SK-MEL-5 (cell line): ENCODE results near the gene MAGEA2. TPM values are rescaled to one million over a fixed set of nuclear protein-coding genes. Genes with fewer than 3 reads are reported as not detected.
"Not testable (repeated sequence)": the region's sequence is repeated elsewhere in the genome, so short reads cannot be mapped to it uniquely, and the experiment has no call there.

ENCODE experiments used
- DNase-seq: peaks from one replicate; pipeline ENCODE4 v3.0.0-alpha.2; 2016; ENCODE audit warnings: low read depth, low spot score
- in situ Hi-C: cut with HindIII; loops from 2 replicates; pipeline ENCODE4 v1.10.0; 2016; ENCODE audit warnings: low sequenced_read_pairs, high pct_unique_total_duplicates, low pct_unique_long_range_greater_than_20kb
- total RNA-seq: library from RNA; depleted of rRNA; stranded (reverse); fragments of >200 nt; shearing (Covaris generic); gene quantifications from 2 replicates; pipeline ENCODE4 v1.2.3, GENCODE V29; 2014; rRNA removed

MAGEA2 gene
- total RNA-seq, 1 experiment from 2014 or later, result 73.1 TPM

DNA sequence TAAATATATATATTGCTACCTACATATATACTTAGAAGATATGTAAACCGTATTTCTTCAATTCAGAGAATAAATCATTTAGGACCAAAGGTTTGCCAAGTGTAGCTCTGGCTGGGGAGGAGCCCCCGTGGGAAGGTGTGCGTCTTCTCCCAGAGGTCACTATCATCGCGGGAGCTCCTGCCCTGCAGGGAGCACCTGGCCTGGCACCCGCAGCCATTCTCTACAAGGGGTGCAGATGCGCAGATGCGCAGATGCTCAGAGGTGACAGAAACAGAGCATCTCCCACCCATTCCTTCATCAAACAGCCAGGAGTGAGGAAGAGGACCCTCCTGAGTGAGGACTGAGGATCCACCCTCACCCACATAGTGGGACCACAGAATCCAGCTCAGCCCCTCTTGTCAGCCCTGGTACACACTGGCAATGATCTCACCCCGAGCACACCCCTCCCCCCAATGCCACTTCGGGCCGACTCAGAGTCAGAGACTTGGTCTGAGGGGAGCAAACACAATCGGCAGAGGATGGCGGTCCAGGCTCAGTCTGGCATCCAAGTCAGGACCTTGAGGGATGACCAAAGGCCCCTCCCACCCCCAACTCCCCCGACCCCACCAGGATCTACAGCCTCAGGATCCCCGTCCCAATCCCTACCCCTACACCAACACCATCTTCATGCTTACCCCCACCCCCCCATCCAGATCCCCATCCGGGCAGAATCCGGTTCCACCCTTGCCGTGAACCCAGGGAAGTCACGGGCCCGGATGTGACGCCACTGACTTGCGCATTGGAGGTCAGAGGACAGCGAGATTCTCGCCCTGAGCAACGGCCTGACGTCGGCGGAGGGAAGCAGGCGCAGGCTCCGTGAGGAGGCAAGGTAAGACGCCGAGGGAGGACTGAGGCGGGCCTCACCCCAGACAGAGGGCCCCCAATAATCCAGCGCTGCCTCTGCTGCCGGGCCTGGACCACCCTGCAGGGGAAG lies 39.5 kb downstream of the MAGEA2 start, which contains the start of gene MAGEA2B:
Gene MAGEA2B, plus strand, starts transcription at position 814 of the 973 bp plus-strand sequence. CDS start 2,479 bp downstream, outside the sequence.
- in situ Hi-C loops, DNase-seq: not testable (repeated sequence)

DNA sequence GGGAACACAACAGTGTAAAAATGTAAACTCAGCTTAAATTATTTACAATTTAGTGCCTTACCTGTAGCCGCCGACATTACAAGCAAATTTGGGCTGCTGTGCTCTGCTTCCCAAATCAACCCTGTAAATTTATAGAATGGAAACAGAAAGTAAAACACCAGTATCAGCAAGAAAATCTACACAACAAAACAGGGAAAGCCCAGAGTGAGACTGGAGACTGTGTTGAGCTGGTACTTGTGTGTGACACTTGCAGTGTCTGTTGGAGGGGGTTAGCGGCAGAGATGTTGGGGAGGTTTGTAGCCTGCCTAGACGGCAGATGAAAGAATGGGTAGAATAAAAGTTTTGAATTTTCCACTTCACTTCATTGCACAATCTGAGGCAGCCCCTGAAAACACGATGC lies 40.4 kb downstream of the MAGEA2 start:
- DNase-seq, in situ Hi-C loops: not testable (repeated sequence)

DNA sequence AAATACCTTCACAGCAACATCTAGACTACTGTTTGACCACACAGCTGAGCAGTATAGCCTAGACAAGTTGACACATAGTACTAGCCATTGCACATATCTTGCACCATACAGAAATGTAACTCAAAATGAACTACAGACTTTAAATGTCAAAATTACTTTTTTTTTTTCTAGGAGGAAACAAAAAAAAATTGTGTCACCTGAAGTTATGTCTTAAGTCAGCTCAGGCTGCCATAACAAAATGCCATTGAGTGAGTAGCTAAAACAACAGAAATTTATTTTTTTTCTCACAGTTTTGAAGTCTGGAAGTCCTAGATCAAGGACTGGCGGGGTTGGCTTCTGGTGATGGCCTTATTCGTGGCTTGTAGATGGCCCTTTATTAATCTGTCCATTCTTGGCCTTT lies 44.5 kb downstream of the MAGEA2 start, which contains the start of gene CSAG2:
Gene CSAG2, minus strand, starts transcription at position 101 of the 400 bp plus-strand sequence. CDS start 161 bp downstream, outside the sequence.
- DNase-seq, in situ Hi-C loops: not testable (repeated sequence)

DNA sequence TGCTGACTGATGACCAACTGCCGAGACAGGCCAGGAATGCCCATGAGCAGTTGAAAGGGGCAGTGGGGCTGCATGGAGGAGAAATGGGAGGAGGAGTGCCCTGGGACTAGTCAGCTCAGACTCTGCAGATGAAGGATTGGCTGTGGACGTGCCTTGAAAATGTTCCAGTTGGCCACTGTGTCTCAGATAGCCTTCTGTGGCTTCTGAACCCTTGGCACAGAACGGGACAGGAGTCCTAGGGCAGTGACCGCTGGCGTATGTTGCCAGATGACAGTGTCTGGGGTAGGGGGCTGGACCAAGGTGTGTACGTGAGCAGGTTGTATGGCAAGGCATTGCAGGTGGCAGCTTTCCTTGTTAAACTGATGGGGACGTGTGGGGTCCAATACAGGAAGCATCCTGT lies 47.1 kb downstream of the MAGEA2 start:
- in situ Hi-C loops, DNase-seq: not testable (repeated sequence)

DNA sequence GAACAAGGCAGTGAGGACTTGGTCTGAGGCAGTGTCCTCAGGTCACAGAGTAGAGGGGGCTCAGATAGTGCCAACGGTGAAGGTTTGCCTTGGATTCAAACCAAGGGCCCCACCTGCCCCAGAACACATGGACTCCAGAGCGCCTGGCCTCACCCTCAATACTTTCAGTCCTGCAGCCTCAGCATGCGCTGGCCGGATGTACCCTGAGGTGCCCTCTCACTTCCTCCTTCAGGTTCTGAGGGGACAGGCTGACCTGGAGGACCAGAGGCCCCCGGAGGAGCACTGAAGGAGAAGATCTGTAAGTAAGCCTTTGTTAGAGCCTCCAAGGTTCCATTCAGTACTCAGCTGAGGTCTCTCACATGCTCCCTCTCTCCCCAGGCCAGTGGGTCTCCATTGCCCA lies 53.3 kb downstream of the MAGEA2 start:
- DNase-seq, in situ Hi-C loops: not testable (repeated sequence)

Other genes with a start within 250 kb of the MAGEA2 start
- gene GABRQ, start 115.9 kb downstream of the MAGEA2 start, total RNA-seq, result not detected in 2 replicates
- 252 TPM in 2 replicates for gene MAGEA3, start 55.0 kb downstream of the MAGEA2 start, total RNA-seq
- gene CSAG2, start 44.6 kb downstream of the MAGEA2 start, total RNA-seq, result 1.1 TPM in 1 of 2 replicates, not detected in the other
- 16.7 and 21.8 TPM in 2 replicates for gene MAGEA2B, start 39.2 kb downstream of the MAGEA2 start, total RNA-seq
- gene CSAG1, start 20.1 kb downstream of the MAGEA2 start, total RNA-seq, result 71.2 and 82.0 TPM in 2 replicates
- gene MAGEA12, start 20.1 kb downstream of the MAGEA2 start, total RNA-seq, result 133 and 153 TPM in 2 replicates
- gene CSAG3, start 5.4 kb upstream of the MAGEA2 start, total RNA-seq, result 7.6 and 8.9 TPM in 2 replicates
- 187 and 193 TPM in 2 replicates for gene MAGEA6, start 15.8 kb upstream of the MAGEA2 start, total RNA-seq
- 26.8 and 30.8 TPM in 2 replicates for gene CETN2, start 76.9 kb upstream of the MAGEA2 start, total RNA-seq
- 15.1 and 17.9 TPM in 2 replicates for gene NSDHL, start 77.2 kb upstream of the MAGEA2 start, total RNA-seq
- 0.56 and 0.92 TPM in 2 replicates for gene ZNF185, start 144.2 kb upstream of the MAGEA2 start, total RNA-seq
- not detected in 2 replicates for gene PNMA5, start 240.3 kb upstream of the MAGEA2 start, total RNA-seq